ENCODE data around the gene GLI1.
"Not testable (repeated sequence)": the region's sequence is repeated elsewhere in the genome, so short reads cannot be mapped to it uniquely, and the experiment has no call there.

Gene GLI1

DNA sequence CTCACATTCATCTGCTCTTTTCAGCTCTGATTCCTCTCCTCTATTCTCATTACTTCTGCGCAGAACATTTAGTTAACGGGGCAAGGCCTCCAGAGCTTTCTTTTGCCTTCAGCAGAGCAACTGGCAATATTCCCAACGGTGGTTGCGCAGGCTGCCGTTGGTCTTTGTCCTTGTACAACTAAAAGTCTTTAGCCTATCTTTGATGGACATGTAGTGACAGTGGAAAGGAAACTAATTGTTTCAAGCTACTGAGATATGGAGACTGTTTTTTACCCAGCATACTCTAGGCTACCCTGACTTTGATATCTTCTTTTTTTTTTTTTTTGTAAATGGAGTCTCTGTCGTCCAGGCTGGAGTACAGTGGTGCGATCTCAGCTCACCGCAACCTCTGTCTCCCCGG is 41.3 kb upstream of the GLI1 start:
- Histone ChIP-seq H3K4me1 (ENCODE audit: insufficient read depth, poor library complexity, severe bottlenecking) (peaks cover 3% of the 10 kb centered on the region), H3K36me3 (ENCODE audit: low read depth) (peaks cover 23% of the 10 kb centered on the region), H3K4me3 (ENCODE audit: severe bottlenecking) (no peak overlapping the region), H3K9me3 (ENCODE audit: severe bottlenecking) (no peaks in the 10 kb centered on the region), H3K27me3 (ENCODE audit: insufficient read depth, poor library complexity, severe bottlenecking) (no peaks in the 10 kb centered on the region), H3K27ac (ENCODE audit: poor library complexity, severe bottlenecking) (no peak overlapping the region)
- ATAC-seq (ENCODE audit: low read depth) (no peak), DNase-seq (ENCODE audit: low spot score) (no peak)
- TF ChIP-seq, protein P1, sequence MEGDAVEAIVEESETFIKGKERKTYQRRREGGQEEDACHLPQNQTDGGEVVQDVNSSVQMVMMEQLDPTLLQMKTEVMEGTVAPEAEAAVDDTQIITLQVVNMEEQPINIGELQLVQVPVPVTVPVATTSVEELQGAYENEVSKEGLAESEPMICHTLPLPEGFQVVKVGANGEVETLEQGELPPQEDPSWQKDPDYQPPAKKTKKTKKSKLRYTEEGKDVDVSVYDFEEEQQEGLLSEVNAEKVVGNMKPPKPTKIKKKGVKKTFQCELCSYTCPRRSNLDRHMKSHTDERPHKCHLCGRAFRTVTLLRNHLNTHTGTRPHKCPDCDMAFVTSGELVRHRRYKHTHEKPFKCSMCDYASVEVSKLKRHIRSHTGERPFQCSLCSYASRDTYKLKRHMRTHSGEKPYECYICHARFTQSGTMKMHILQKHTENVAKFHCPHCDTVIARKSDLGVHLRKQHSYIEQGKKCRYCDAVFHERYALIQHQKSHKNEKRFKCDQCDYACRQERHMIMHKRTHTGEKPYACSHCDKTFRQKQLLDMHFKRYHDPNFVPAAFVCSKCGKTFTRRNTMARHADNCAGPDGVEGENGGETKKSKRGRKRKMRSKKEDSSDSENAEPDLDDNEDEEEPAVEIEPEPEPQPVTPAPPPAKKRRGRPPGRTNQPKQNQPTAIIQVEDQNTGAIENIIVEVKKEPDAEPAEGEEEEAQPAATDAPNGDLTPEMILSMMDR (IDR thresholded peaks at IDR 0.05; ENCODE audit: poor library complexity, severe bottlenecking): no peak

DNA sequence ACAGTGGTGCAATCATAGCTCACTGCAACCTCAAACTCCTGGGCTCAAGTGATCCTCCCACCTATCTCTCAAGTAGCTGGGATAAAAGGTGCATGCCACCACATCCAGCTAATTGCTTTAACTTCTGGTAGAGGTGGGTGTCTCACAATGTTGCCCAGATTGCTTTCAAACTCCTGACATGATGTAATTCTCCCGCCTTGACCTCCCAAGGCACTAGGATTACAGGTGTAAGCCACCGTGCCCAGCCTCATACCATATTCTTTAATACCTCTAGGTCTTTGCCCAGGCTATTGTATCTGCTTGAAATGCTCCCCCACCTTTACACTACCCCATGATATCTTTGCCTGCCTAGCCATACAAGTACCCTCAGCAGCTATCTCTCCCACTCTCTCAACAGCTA is 40.1 kb upstream of the GLI1 start:
- no peaks in the 10 kb centered on the region for H3K9me3 ChIP-seq (ENCODE audit: severe bottlenecking)
- DNase-seq (ENCODE audit: low spot score) (no peak), ATAC-seq (ENCODE audit: low read depth) (no peak)
- H3K4me1 ChIP-seq (ENCODE audit: insufficient read depth, poor library complexity, severe bottlenecking): peaks cover 3% of the 10 kb centered on the region
- no peak overlapping the region for H3K4me3 ChIP-seq (ENCODE audit: severe bottlenecking)
- peaks cover 27% of the 10 kb centered on the region for H3K36me3 ChIP-seq (ENCODE audit: low read depth)
- TF ChIP-seq, protein P1 (IDR thresholded peaks at IDR 0.05; ENCODE audit: poor library complexity, severe bottlenecking): no peak
- no peaks in the 10 kb centered on the region for H3K27me3 ChIP-seq (ENCODE audit: insufficient read depth, poor library complexity, severe bottlenecking)
- no peak overlapping the region for H3K27ac ChIP-seq (ENCODE audit: poor library complexity, severe bottlenecking)

DNA sequence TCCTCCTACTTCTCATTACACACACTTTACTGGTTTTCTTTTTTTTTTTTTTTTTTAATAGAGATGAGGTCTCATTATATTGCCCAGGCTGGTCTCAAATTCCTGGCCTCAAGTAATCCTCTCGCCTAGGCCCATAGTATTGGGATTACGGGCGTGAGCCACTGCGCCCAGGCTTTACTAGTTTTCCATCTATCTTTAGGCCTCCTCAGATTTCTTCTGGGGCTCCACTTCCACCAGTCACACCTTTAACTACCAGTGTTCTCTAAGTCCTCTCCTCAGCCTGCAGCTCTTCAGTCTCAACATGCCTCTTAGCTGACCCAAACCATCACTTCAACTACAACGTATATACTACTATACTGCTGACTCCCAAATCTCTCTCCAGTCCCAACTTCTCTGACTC is 39.1 kb upstream of the GLI1 start:
- Histone ChIP-seq H3K27ac (ENCODE audit: poor library complexity, severe bottlenecking) (no peak overlapping the region), H3K4me1 (ENCODE audit: insufficient read depth, poor library complexity, severe bottlenecking) (peaks cover 3% of the 10 kb centered on the region), H3K4me3 (ENCODE audit: severe bottlenecking) (no peak overlapping the region), H3K9me3 (ENCODE audit: severe bottlenecking) (no peaks in the 10 kb centered on the region), H3K36me3 (ENCODE audit: low read depth) (peaks cover 31% of the 10 kb centered on the region), H3K27me3 (ENCODE audit: insufficient read depth, poor library complexity, severe bottlenecking) (no peaks in the 10 kb centered on the region)
- ATAC-seq (ENCODE audit: low read depth): no peak
- DNase-seq (ENCODE audit: low spot score): no peak
- TF ChIP-seq, protein P1 (IDR thresholded peaks at IDR 0.05; ENCODE audit: poor library complexity, severe bottlenecking): no peak

DNA sequence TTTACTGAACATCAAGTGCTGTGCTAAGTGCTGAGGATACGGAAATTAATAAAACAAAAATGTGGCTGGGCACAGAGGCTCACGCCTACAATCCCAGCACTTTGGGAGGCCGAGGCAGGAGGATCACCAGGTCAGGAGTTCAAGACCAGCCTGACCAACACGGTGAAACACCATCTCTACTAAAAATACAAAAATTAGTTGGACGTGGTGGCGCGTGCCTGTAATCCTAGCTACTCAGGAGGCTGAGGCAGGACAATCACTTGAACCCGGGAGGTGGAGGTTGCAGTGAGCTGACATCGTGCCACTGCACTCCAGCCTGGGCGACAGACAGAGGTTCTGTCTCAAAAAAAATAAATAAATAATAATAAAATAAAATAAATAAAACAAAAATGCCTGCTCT is 32.6 kb upstream of the GLI1 start:
- ATAC-seq (ENCODE audit: low read depth); H3K4me1 ChIP-seq (ENCODE audit: insufficient read depth, poor library complexity, severe bottlenecking); H3K4me3 ChIP-seq (ENCODE audit: severe bottlenecking); H3K9me3 ChIP-seq (ENCODE audit: severe bottlenecking); DNase-seq (ENCODE audit: low spot score); H3K27me3 ChIP-seq (ENCODE audit: insufficient read depth, poor library complexity, severe bottlenecking); H3K27ac ChIP-seq (ENCODE audit: poor library complexity, severe bottlenecking): not testable (repeated sequence)
- peaks cover 28% of the 10 kb centered on the region for H3K36me3 ChIP-seq (ENCODE audit: low read depth)

DNA sequence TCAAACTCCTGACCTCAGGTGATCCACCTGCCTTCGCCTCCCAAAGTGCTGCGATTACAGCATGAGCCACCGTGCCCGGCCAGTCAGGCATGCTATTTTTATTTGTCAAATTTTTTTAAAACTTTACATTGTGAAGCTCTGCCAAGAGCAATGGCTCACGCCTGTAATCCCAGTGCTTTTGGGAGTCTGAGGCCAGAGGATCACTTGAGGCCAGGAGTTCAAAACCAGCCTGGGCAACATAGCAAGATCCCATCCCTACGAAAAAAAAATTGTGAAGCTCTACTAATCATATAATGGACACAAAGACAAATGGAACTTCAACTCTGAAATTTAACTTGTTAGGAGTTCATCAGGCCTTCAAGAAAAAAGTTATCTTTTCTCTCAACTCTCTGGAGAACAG is 30.6 kb upstream of the GLI1 start:
- Histone ChIP-seq H3K27me3 (ENCODE audit: insufficient read depth, poor library complexity, severe bottlenecking) (no peaks in the 10 kb centered on the region), H3K9me3 (ENCODE audit: severe bottlenecking) (no peaks in the 10 kb centered on the region), H3K4me3 (ENCODE audit: severe bottlenecking) (no peak overlapping the region), H3K4me1 (ENCODE audit: insufficient read depth, poor library complexity, severe bottlenecking) (peaks cover 4% of the 10 kb centered on the region), H3K36me3 (ENCODE audit: low read depth) (peaks cover 14% of the 10 kb centered on the region; the same call in 1 of the 2 replicates), H3K27ac (ENCODE audit: poor library complexity, severe bottlenecking) (no peak overlapping the region)
- ATAC-seq (ENCODE audit: low read depth): no peak
- TF ChIP-seq, protein P1 (IDR thresholded peaks at IDR 0.05; ENCODE audit: poor library complexity, severe bottlenecking): no peak
- DNase-seq (ENCODE audit: low spot score): no peak
